ENCODE data around the gene WDFY1.
A peak's percentile ranks its signal among the peaks of the same experiment; 100 is the strongest.

WDFY1 gene

DNA sequence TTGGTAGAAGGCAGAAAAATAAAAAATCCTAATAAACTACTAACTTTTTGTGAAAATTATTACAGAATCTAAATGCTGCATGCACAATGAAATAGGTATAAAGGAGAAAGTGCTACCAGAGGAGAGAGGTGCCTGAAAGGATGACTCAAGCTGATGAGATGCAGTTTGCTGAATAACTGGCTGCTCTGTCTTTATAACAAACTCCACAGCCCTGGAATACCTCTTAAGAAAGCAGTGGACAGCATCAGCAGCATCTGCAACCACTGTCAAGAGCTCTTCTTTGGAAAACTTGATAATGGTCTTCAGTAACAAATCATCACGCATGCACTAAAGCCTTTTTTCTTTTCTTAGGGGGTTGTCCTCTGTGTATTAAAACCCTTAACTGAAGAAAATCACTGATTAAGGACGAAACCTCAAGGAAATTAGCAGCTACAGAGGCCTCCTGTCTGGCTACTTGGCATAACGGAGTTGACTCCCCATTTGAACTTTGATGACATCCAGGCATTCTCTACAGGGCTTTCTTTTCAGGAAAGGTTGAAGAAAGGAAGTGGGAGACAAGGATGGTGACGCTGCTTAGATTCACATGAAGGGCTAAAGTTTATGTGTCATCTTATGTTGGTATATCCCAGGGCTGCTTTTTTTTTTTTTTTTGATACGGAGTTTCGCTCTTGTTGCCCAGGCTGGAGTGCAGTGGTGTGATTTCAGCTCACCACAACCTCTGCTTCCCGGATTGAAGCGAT, 28.8 kb downstream of the WDFY1 start:
- no peak overlapping the region for H3K27ac ChIP-seq
- TF ChIP-seq ZFX (IDR thresholded peaks at IDR 0.05), result no peak
- TF ChIP-seq, protein P1, sequence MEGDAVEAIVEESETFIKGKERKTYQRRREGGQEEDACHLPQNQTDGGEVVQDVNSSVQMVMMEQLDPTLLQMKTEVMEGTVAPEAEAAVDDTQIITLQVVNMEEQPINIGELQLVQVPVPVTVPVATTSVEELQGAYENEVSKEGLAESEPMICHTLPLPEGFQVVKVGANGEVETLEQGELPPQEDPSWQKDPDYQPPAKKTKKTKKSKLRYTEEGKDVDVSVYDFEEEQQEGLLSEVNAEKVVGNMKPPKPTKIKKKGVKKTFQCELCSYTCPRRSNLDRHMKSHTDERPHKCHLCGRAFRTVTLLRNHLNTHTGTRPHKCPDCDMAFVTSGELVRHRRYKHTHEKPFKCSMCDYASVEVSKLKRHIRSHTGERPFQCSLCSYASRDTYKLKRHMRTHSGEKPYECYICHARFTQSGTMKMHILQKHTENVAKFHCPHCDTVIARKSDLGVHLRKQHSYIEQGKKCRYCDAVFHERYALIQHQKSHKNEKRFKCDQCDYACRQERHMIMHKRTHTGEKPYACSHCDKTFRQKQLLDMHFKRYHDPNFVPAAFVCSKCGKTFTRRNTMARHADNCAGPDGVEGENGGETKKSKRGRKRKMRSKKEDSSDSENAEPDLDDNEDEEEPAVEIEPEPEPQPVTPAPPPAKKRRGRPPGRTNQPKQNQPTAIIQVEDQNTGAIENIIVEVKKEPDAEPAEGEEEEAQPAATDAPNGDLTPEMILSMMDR (conservative IDR thresholded peaks at IDR 0.05), result no peak

DNA sequence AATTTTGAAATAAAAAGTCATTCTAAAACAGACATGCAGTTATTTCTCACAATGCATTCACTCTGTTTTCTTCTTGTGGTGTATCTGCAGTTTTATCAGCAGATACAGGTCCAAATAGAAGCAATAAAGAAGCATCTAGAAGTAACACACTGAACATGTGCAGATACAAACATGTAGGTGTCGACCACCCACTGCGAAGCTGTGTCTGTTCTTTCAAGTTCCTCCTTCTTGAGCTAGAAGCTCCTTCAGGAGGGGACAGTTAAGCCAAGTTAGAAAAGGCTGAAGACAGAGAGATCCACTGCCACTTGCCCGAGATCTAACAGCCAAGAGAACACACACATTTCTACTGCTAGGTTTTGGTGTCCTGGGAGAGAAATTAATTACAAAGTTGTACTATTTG, 30.1 kb downstream of the WDFY1 start:
- no peak overlapping the region for H3K27ac ChIP-seq
- TF ChIP-seq, protein P1 (conservative IDR thresholded peaks at IDR 0.05), result no peak
- no peak for TF ChIP-seq ZFX (IDR thresholded peaks at IDR 0.05)

DNA sequence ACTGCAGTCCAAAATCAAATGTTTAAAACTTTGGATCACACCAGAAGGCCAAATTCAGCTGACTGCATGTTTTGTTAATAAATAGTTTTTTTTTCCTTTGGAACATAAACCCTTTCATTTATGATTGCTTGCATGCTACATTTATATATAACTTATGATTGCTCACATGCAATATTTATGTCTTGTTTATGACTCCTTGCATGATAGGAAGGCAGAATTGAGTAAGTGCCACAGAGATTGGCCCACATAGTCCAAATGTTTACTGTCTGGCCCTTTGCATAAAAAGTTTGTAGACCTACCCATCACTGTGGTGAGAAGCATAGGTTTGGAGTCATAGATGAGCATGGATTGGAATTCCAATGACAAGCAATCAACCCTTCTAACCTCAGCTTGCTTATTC, 30.8 kb downstream of the WDFY1 start:
- TF ChIP-seq, protein P1 (conservative IDR thresholded peaks at IDR 0.05), result no peak
- no peak for TF ChIP-seq ZFX (IDR thresholded peaks at IDR 0.05)
- H3K27ac ChIP-seq, result no peak overlapping the region

DNA sequence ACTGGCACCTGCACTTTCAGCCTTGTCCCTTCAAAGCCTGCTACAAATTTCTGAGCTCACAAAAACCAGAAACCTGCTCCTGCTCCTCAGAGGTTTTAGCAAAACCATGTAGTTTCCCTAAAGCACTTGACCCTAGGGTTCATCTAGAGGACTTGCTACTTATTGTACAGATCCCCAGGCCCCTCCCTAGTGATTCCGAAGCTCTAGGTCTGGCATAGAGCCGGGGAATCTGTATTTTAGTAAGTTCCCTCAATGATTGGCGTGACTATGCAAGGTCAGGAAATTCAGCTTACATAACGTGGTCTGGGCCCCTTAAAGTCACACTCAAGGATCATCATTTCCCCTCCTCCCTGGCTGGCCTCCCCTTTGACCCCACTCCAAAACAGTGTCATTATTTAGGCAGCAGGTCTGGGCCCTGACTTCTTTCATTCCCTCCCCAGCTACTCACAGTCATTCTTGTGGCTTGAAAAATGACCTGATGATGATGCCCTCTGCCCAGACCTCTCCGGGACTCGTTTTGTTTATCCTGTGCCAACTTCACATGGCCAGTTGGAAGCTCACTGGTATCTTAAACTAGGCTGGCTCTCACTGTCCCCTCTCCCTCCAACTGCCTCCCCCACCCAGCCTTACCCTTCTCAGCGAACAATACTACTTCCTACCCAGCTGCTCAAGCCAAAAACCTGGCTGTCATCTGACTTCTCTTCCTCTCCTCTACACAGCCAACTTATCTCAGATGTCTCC, 36.0 kb downstream of the WDFY1 start:
- H3K27ac ChIP-seq, result no peak overlapping the region

DNA sequence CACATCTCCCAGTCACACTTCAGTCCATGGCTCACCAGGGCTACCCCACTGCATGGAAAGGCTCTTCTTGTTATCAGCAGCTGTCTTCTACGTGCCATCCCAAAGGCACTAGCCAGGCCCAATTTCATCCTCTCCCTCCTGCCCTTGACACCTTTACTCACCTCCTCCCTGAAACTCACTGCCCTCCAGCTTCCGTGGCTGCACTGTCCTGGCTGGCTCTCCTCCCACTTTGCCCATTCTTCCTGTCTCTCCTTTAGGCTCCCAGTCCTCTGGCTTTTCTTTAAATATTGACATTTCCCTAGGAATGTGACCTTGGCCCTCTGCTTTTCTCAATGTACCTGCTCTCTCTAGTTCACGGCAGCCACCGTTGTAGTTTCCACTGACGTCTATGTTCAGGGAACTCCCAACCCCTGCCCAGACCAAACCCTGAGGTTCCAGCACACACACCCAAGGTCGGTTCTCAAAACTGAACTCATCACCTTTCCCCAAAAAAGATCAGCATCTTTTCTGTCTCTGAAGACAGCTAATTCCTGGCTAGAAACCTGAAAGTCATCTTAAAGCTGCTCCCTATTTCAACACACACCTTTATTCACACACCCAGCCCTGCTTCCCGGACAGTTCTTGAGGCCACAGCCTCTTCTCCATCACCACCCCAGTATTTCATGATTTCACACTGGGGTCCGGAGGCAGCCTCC, 36.7 kb downstream of the WDFY1 start:
- H3K27ac ChIP-seq, result no peak overlapping the region
- no peak for TF ChIP-seq ZFX (IDR thresholded peaks at IDR 0.05)
- TF ChIP-seq, protein P1 (conservative IDR thresholded peaks at IDR 0.05), result no peak

More for the DNA sequence above, 36.0 kb downstream of the WDFY1 start:
- TF ChIP-seq, protein P1 (conservative IDR thresholded peaks at IDR 0.05), result no peak
- TF ChIP-seq ZFX (IDR thresholded peaks at IDR 0.05), result no peak

DNA sequence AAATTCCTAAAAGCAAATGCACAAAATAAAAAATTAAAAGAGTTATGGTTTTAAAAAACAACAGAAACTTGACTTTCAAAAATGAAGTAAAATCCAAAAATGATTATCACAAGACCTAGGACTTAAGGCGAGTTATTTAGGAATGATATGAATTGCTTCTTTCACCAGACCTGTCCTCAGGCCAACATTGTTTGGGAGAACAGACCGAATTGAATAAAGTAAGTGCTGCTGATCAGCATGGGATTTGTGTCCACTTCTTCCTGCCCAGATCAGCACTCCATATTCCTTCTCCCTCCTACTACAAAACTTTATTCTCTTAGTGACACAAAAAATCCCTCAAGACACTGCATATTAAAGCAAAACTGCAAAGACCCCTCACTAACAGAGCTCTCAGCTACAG, 39.1 kb downstream of the WDFY1 start:
- TF ChIP-seq, protein P1 (conservative IDR thresholded peaks at IDR 0.05), result no peak
- no peak for TF ChIP-seq ZFX (IDR thresholded peaks at IDR 0.05)
- H3K27ac ChIP-seq, result no peak overlapping the region

DNA sequence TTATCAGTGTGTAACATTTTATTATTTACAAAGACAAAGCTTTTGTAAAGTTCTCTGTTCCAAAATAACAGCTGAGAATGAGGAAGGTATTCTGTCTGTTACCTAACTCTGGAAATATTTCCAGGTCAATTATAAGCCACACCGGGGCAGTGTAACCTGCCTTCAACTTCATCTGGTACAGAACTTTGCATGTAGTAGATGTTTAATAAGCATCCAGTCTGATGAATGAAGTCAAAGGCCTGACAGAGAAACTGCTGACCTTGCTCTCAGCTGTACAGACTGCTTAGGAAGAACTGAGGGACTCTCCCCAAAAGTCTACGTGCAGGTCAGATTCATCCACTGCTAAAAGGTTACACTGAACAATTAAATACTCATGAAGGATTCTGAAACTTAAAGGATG, 43.3 kb downstream of the WDFY1 start:
- no peak overlapping the region for H3K27ac ChIP-seq
- no peak for TF ChIP-seq ZFX (IDR thresholded peaks at IDR 0.05)
- TF ChIP-seq, protein P1 (conservative IDR thresholded peaks at IDR 0.05), result peak; percentile 8

Data from C4-2B (cell line).